ENCODE measurements around the gene OTOA. TPM values are rescaled to one million over a fixed set of nuclear protein-coding genes. Genes with fewer than 3 reads are reported as not detected.
"Not testable (repeated sequence)": the region's sequence is repeated elsewhere in the genome, so short reads cannot be mapped to it uniquely, and the experiment has no call there.

OTOA gene
- total RNA-seq, 1 donor from 2014 or later, result 0.08 TPM

GRCh38 chr16:21628772-21629171 is 35.0 kb upstream of the OTOA start:
- TF ChIP-seq CTCF (IDR thresholded peaks at IDR 0.05), result no peak
- H3K9me3 Mint-ChIP-seq (ENCODE audit: unreplicated experiment), result no peaks in the 10 kb centered on the region
- no peak overlapping the region for H3K4me3 Mint-ChIP-seq (ENCODE audit: unreplicated experiment)
- peaks cover 26% of the 10 kb centered on the region for H3K36me3 Mint-ChIP-seq (ENCODE audit: unreplicated experiment)
- H3K4me1 Mint-ChIP-seq (ENCODE audit: unreplicated experiment), result peaks cover 34% of the 10 kb centered on the region
- peak overlapping the region; percentile 57 for H3K27ac Mint-ChIP-seq (ENCODE audit: unreplicated experiment)
- DNase-seq (ENCODE audit: extremely low spot score, unreplicated experiment), result no peak
- no peaks in the 10 kb centered on the region for H3K27me3 Mint-ChIP-seq (ENCODE audit: unreplicated experiment)

- not testable (repeated sequence) for H3K4me3 Mint-ChIP-seq (ENCODE audit: unreplicated experiment); H3K27me3 Mint-ChIP-seq (ENCODE audit: unreplicated experiment); DNase-seq (ENCODE audit: extremely low spot score, unreplicated experiment); H3K9me3 Mint-ChIP-seq (ENCODE audit: unreplicated experiment); H3K27ac Mint-ChIP-seq (ENCODE audit: unreplicated experiment)
- Mint-ChIP-seq H3K36me3 (ENCODE audit: unreplicated experiment) (peaks cover 19% of the 10 kb centered on the region), H3K4me1 (ENCODE audit: unreplicated experiment) (peaks cover 34% of the 10 kb centered on the region)
Measured at GRCh38 chr16:21629616-21630539, 33.9 kb upstream of the OTOA start.

- H3K4me3 Mint-ChIP-seq (ENCODE audit: unreplicated experiment); DNase-seq (ENCODE audit: extremely low spot score, unreplicated experiment); H3K27me3 Mint-ChIP-seq (ENCODE audit: unreplicated experiment); H3K9me3 Mint-ChIP-seq (ENCODE audit: unreplicated experiment); H3K27ac Mint-ChIP-seq (ENCODE audit: unreplicated experiment): not testable (repeated sequence)
- Mint-ChIP-seq H3K4me1 (ENCODE audit: unreplicated experiment) (peaks cover 34% of the 10 kb centered on the region), H3K36me3 (ENCODE audit: unreplicated experiment) (peaks cover 18% of the 10 kb centered on the region)
Measured at GRCh38 chr16:21630866-21631265, 32.9 kb upstream of the OTOA start.

GRCh38 chr16:21631376-21631775 is 32.4 kb upstream of the OTOA start:
- DNase-seq (ENCODE audit: extremely low spot score, unreplicated experiment); H3K4me3 Mint-ChIP-seq (ENCODE audit: unreplicated experiment); H3K27me3 Mint-ChIP-seq (ENCODE audit: unreplicated experiment); H3K27ac Mint-ChIP-seq (ENCODE audit: unreplicated experiment); H3K9me3 Mint-ChIP-seq (ENCODE audit: unreplicated experiment): not testable (repeated sequence)
- Mint-ChIP-seq H3K4me1 (ENCODE audit: unreplicated experiment) (peaks cover 29% of the 10 kb centered on the region), H3K36me3 (ENCODE audit: unreplicated experiment) (peaks cover 17% of the 10 kb centered on the region)

- not testable (repeated sequence) for H3K27me3 Mint-ChIP-seq (ENCODE audit: unreplicated experiment); H3K4me3 Mint-ChIP-seq (ENCODE audit: unreplicated experiment); H3K27ac Mint-ChIP-seq (ENCODE audit: unreplicated experiment); DNase-seq (ENCODE audit: extremely low spot score, unreplicated experiment); H3K9me3 Mint-ChIP-seq (ENCODE audit: unreplicated experiment)
- Mint-ChIP-seq H3K36me3 (ENCODE audit: unreplicated experiment) (peaks cover 16% of the 10 kb centered on the region), H3K4me1 (ENCODE audit: unreplicated experiment) (peaks cover 22% of the 10 kb centered on the region)
Measured at GRCh38 chr16:21631951-21632575, 31.7 kb upstream of the OTOA start.

GRCh38 chr16:21634216-21634615 is 29.6 kb upstream of the OTOA start:
- Mint-ChIP-seq H3K27me3 (ENCODE audit: unreplicated experiment) (no peaks in the 10 kb centered on the region), H3K27ac (ENCODE audit: unreplicated experiment) (no peak overlapping the region), H3K4me1 (ENCODE audit: unreplicated experiment) (peaks cover 7% of the 10 kb centered on the region), H3K4me3 (ENCODE audit: unreplicated experiment) (no peak overlapping the region), H3K9me3 (ENCODE audit: unreplicated experiment) (no peaks in the 10 kb centered on the region), H3K36me3 (ENCODE audit: unreplicated experiment) (peaks cover 11% of the 10 kb centered on the region)
- DNase-seq (ENCODE audit: extremely low spot score, unreplicated experiment), result no peak
- no peak for TF ChIP-seq CTCF (IDR thresholded peaks at IDR 0.05)

GRCh38 chr16:21635694-21636093 is 28.1 kb upstream of the OTOA start:
- DNase-seq (ENCODE audit: extremely low spot score, unreplicated experiment); H3K36me3 Mint-ChIP-seq (ENCODE audit: unreplicated experiment); H3K9me3 Mint-ChIP-seq (ENCODE audit: unreplicated experiment); H3K27me3 Mint-ChIP-seq (ENCODE audit: unreplicated experiment); H3K4me3 Mint-ChIP-seq (ENCODE audit: unreplicated experiment); H3K27ac Mint-ChIP-seq (ENCODE audit: unreplicated experiment); H3K4me1 Mint-ChIP-seq (ENCODE audit: unreplicated experiment): not testable (repeated sequence)
